Adrenal gland (tissue), 12 donors: ENCODE measurements around the gene LIMS2. TPM values are rescaled to one million over a fixed set of nuclear protein-coding genes. Genes with fewer than 3 reads are reported as not detected.

Source experiments
- DNase-seq, 7 donors: peaks; one replicate each; pipeline ENCODE4 v3.0.0-alpha.2; 2019 to 2020
- H3K27ac ChIP-seq, 5 donors: fragments of 200-600 bp; sonication (generic) in 4 of 5; 1 replicate in 3 of 5; 2 replicates in 2 of 5; pipeline versions ENCODE4 v1.5.1 to v1.8.0; 2016 to 2020; ENCODE audit warnings: mild to moderate bottlenecking in 1 of 5
- H3K27me3 ChIP-seq: fragments of 200-600 bp; 2 replicates; pipeline ENCODE4 v1.8.0; 2021
- H3K36me3 ChIP-seq, 2 donors: fragments of 200-600 bp; replicated peaks in 1 of 2; 1 replicate in 1 of 2; 2 replicates in 1 of 2; pipeline versions ENCODE4 v1.5.1 to v1.8.0; 2018 to 2022
- H3K4me1 ChIP-seq, 2 donors: fragments of 200-600 bp; replicated peaks in 1 of 2; 1 replicate in 1 of 2; 2 replicates in 1 of 2; pipeline versions ENCODE4 v1.5.1 to v1.8.0; 2018 to 2021
- H3K4me3 ChIP-seq, 4 donors: fragments of 200-600 bp; sonication (generic) in 3 of 4; one replicate each; pipeline ENCODE4 v1.5.1; 2016 to 2018
- H3K9me3 ChIP-seq, 3 donors: fragments of 200-600 bp; sonication (generic) in 1 of 3; replicated peaks in 1 of 3; 1 replicate in 2 of 3; 2 replicates in 1 of 3; pipeline versions ENCODE4 v1.5.1 to v1.8.0; 2016 to 2021
- CTCF ChIP-seq, 6 experiments: fragments of 450-650 bp in 4 of 6; fragments of 200-600 bp in 2 of 6; sonication (generic) in 1 of 6; IDR thresholded peaks; 1 replicate in 5 of 6; 2 replicates in 1 of 6; pipeline versions ENCODE4 v1.5.1 to v1.8.0; 2016 to 2021; ENCODE audit warnings: antibody characterized with exemption in 6 of 6, mild to moderate bottlenecking in 2 of 6, moderate library complexity in 1 of 6
- POLR2A ChIP-seq, 2 donors: fragments of 450-650 bp; IDR thresholded peaks; one replicate each; pipeline ENCODE4 v1.6.1; 2017; ENCODE audit warnings: antibody characterized with exemption in 2 of 2, mild to moderate bottlenecking in 2 of 2, moderate library complexity in 1 of 2
- WGBS, 4 donors: extraction: QIAGEN DNeasy Blood & Tissue Kit in 2 of 4; methylation state at CpG; one replicate each; pipeline versions ENCODE4 v1.1.5 to v1.1.7; 2013 to 2017; 5-methylcytosine and 5-hydroxymethylcytosine counted together
- intact Hi-C, 2 donors: fragments of 100-400 bp; cut with DNase I; formaldehyde crosslinking; loops; one replicate each; pipeline versions ENCODE4 v1.14.1 to v1.15.0; 2022 to 2023
- polyA plus RNA-seq, 3 donors: library from polyadenylated mRNA; stranded (reverse); fragments of 200-250 nt in 2 of 3; fragments of 350-450 nt in 1 of 3; fragmentation: Illumina TruSeq in 1 of 3; extraction: RNeasy Lipid Tissue Mini Kit (QIAGEN cat#74804) in 1 of 3; gene quantifications; one replicate each; pipeline ENCODE4 v1.2.3, GENCODE V29; 2013 to 2014
- total RNA-seq, 9 donors: library from RNA; depleted of rRNA in 4 of 9; stranded (reverse); fragments of >200 nt in 4 of 9; fragments of 120-200 nt in 1 of 9; fragmentation: NEBNext Ultra II Directional in 1 of 9; extraction: Animal tissue kit (Norgen Biotek cat#: 25700) in 1 of 9; gene quantifications; one replicate each; pipeline versions ENCODE4 v1.1.0 to v1.2.4, GENCODE V29; 2013 to 2023
- donor health status: healthy with polysubstance abuse.
- donor health status: Bipolar disorder and iron deficiency.
- donor health status: DM: yes; HTN: yes; CAD: no.
- donor health status: DM: no; HTN: no; CAD: no.
- donor health status: DM: no; HTN: no; CAD: no.
- donor health status: DM: yes; HTN: yes; CAD: no.

LIMS2 gene
- total and polyA plus RNA-seq, 12 donors = 1.4 to 142 (median 16.1) TPM

GRCh38 chr2:127597046-127597983 is 78.0 kb downstream of the LIMS2 start:
- no peaks in the 10 kb centered on the region for H3K4me1 ChIP-seq
- intact Hi-C loops = no loop called here
- no peaks in the 10 kb centered on the region for H3K27me3 ChIP-seq
- peak in 2 of 7 donors; percentile 3 to 11 for DNase-seq
- no peak overlapping the region for H3K27ac ChIP-seq
- no peaks in the 10 kb centered on the region for H3K9me3 ChIP-seq
- H3K4me3 ChIP-seq = no peak overlapping the region
- TF ChIP-seq POLR2A (IDR thresholded peaks at IDR 0.05) = no peak
- H3K36me3 ChIP-seq = no peaks in the 10 kb centered on the region
- 80 to 88% (median 82%) methylated on average over 17 of the region's 17 CpGs for WGBS, 4 donors

GRCh38 chr2:127596311-127597045 is 78.9 kb downstream of the LIMS2 start:
- Histone ChIP-seq H3K27ac (no peak overlapping the region), H3K9me3 (no peaks in the 10 kb centered on the region), H3K4me3 (no peak overlapping the region), H3K4me1 (no peaks in the 10 kb centered on the region), H3K27me3 (no peaks in the 10 kb centered on the region), H3K36me3 (no peaks in the 10 kb centered on the region)
- intact Hi-C loops = no loop called here
- DNase-seq = peak in 2 of 7 donors; percentile 6 to 25
- WGBS, 4 donors = 94 to 96% (median 95%) methylated on average over 12 to 14 of the region's 14 CpGs
- TF ChIP-seq CTCF (IDR thresholded peaks at IDR 0.05) (no peak), POLR2A (IDR thresholded peaks at IDR 0.05) (no peak)

- peak in 1 of 7 donors; percentile 17 for DNase-seq
- no peaks in the 10 kb centered on the region for H3K36me3 ChIP-seq
- H3K4me1 ChIP-seq = no peaks in the 10 kb centered on the region
- no peak overlapping the region for H3K4me3 ChIP-seq
- 88 to 95% (median 92%) methylated on average over 10 of the region's 10 CpGs for WGBS, 4 donors
- intact Hi-C loops = loop anchor here in 1 of 2 donors (5.0 kb wide), 1 partner anchor 53 kb away; the partner anchor contains the start of gene GPR17
- no peaks in the 10 kb centered on the region for H3K9me3 ChIP-seq
- no peak for TF ChIP-seq CTCF (IDR thresholded peaks at IDR 0.05)
- no peak for TF ChIP-seq POLR2A (IDR thresholded peaks at IDR 0.05)
- H3K27ac ChIP-seq = no peak overlapping the region
- H3K27me3 ChIP-seq = no peaks in the 10 kb centered on the region
These were observed 81.2 kb downstream of the LIMS2 start for GRCh38 chr2:127594116-127594591.

- no peaks in the 10 kb centered on the region for H3K4me1 ChIP-seq
- TF ChIP-seq CTCF (IDR thresholded peaks at IDR 0.05) (no peak), POLR2A (IDR thresholded peaks at IDR 0.05) (no peak)
- peak in 1 of 7 donors; percentile 40 for DNase-seq
- intact Hi-C loops = loop anchor here in 1 of 2 donors (5.0 kb wide), 1 partner anchor 54 kb away; the partner anchor contains the start of gene GPR17
- no peaks in the 10 kb centered on the region for H3K9me3 ChIP-seq
- 87 to 91% (median 89%) methylated on average over 8 to 27 of the region's 27 CpGs for WGBS, 4 donors
- H3K4me3 ChIP-seq = no peak overlapping the region
- no peaks in the 10 kb centered on the region for H3K36me3 ChIP-seq
- no peak overlapping the region for H3K27ac ChIP-seq
- H3K27me3 ChIP-seq = no peaks in the 10 kb centered on the region
These were observed 81.9 kb downstream of the LIMS2 start for GRCh38 chr2:127593228-127594115.
